Measurements from ENCODE around the gene MOSMO.

DNA sequence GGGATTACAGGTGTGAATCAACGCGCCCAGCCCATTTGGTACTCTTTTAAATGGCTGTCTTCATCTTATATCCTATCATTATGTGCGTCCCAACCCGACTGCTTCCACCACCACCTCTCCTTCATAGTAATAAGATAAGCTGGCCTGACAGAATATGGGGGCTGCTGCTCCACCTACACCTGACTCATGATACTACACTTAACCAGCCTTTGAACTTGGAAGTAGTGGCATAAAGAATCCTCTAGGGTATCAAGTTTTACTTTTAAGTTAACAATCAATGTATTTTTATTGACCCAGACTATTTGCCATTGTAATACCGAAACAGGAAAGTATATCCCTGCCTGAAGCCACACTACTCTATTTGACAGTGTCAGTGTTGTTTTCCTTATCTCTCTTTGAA, 25.8 kb upstream of the MOSMO start:
- TF ChIP-seq, protein P1, sequence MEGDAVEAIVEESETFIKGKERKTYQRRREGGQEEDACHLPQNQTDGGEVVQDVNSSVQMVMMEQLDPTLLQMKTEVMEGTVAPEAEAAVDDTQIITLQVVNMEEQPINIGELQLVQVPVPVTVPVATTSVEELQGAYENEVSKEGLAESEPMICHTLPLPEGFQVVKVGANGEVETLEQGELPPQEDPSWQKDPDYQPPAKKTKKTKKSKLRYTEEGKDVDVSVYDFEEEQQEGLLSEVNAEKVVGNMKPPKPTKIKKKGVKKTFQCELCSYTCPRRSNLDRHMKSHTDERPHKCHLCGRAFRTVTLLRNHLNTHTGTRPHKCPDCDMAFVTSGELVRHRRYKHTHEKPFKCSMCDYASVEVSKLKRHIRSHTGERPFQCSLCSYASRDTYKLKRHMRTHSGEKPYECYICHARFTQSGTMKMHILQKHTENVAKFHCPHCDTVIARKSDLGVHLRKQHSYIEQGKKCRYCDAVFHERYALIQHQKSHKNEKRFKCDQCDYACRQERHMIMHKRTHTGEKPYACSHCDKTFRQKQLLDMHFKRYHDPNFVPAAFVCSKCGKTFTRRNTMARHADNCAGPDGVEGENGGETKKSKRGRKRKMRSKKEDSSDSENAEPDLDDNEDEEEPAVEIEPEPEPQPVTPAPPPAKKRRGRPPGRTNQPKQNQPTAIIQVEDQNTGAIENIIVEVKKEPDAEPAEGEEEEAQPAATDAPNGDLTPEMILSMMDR (IDR thresholded peaks at IDR 0.05) = no peak
- TF ChIP-seq POLR2AphosphoS5 (IDR thresholded peaks at IDR 0.05) = no peak
- no peak for TF ChIP-seq POLR2A (IDR thresholded peaks at IDR 0.05)
- TF ChIP-seq EP300 (IDR thresholded peaks at IDR 0.05) = no peak

All from stomach (tissue), 4 donors.